CD4-positive, alpha-beta memory T cell (primary cell): ENCODE data around the gene KCNH1. TPM values are rescaled to one million over a fixed set of nuclear protein-coding genes. Genes with fewer than 3 reads are reported as not detected.

Experiments
- CTCF ChIA-PET: fragments of 350-600 bp; sonication (Branson Sonifier 250); formaldehyde crosslinking; loops from one replicate; lab custom pipeline; 2021; ENCODE audit warnings: inconsistent platforms; ENCODE audit not compliant: partially characterized antibody; lab: Charles Lee
- POLR2A ChIA-PET: fragments of 350-600 bp; sonication (Branson Sonifier 250); formaldehyde crosslinking; loops from one replicate; lab custom pipeline; 2021; ENCODE audit not compliant: partially characterized antibody; lab: Charles Lee
- DNase-seq, 5 donors: peaks; one replicate each; pipeline versions ENCODE4 v3.0.0 to v3.0.0-alpha.2; 2020 to 2022; ENCODE audit warnings: mixed read lengths in 1 of 5
- H3K27ac ChIP-seq: one replicate; pipeline ENCODE4 v1.7.0; 2013; ENCODE audit warnings: low read depth, low read length
- H3K27me3 ChIP-seq: 2 replicates; pipeline ENCODE4 v1.7.0; 2013; ENCODE audit warnings: mild to moderate bottlenecking, low read length, moderate library complexity; ENCODE audit not compliant: insufficient read depth
- H3K36me3 ChIP-seq: 2 replicates; pipeline ENCODE4 v1.7.0; 2013; ENCODE audit warnings: mild to moderate bottlenecking, low read length, moderate library complexity; ENCODE audit not compliant: insufficient read depth
- H3K4me1 ChIP-seq: 2 replicates; pipeline ENCODE4 v1.7.0; 2013; ENCODE audit warnings: mild to moderate bottlenecking, low read length, moderate library complexity; ENCODE audit not compliant: insufficient read depth
- H3K4me3 ChIP-seq, 2 donors: one replicate each; pipeline ENCODE4 v1.7.0; 2013; ENCODE audit warnings: low read length in 2 of 2, mild to moderate bottlenecking in 1 of 2
- H3K9me3 ChIP-seq, 2 donors: one replicate each; pipeline ENCODE4 v1.7.0; 2013; ENCODE audit warnings: low read length in 2 of 2, control low read depth in 1 of 2; ENCODE audit not compliant: control insufficient read depth in 1 of 2
- H3K27ac Mint-ChIP-seq, 7 donors: one replicate each; pipeline ENCODE4 v1.8.0; 2020 to 2021; ENCODE audit warnings: mixed read lengths in 7 of 7, mild to moderate bottlenecking in 6 of 7, inconsistent platforms in 3 of 7, moderate library complexity in 3 of 7
- H3K27me3 Mint-ChIP-seq, 2 donors: one replicate each; pipeline ENCODE4 v1.8.0; 2020 to 2021; ENCODE audit warnings: mixed read lengths in 2 of 2
- H3K36me3 Mint-ChIP-seq, 2 donors: one replicate each; pipeline ENCODE4 v1.8.0; 2020 to 2021; ENCODE audit warnings: mixed read lengths in 2 of 2, inconsistent platforms in 1 of 2, mild to moderate bottlenecking in 1 of 2
- H3K4me1 Mint-ChIP-seq, 4 donors: one replicate each; pipeline ENCODE4 v1.8.0; 2020 to 2021; ENCODE audit warnings: mixed read lengths in 4 of 4, mild to moderate bottlenecking in 1 of 4
- H3K4me3 Mint-ChIP-seq, 8 donors: one replicate each; pipeline ENCODE4 v1.8.0; 2020 to 2021; ENCODE audit warnings: mixed read lengths in 8 of 8, mild to moderate bottlenecking in 7 of 8, moderate library complexity in 6 of 8, inconsistent platforms in 3 of 8
- H3K9me3 Mint-ChIP-seq, 8 donors: one replicate each; pipeline ENCODE4 v1.8.0; 2020 to 2021; ENCODE audit warnings: mixed read lengths in 8 of 8, mild to moderate bottlenecking in 5 of 8, inconsistent platforms in 3 of 8, moderate library complexity in 1 of 8
- intact Hi-C: fragments of 100-400 bp; cut with micrococcal nuclease; formaldehyde crosslinking; loops from one replicate; pipeline ENCODE4 v1.15.1; 2023
- polyA plus RNA-seq, 2 donors: library from polyadenylated mRNA; unstranded; fragments of 300-500 nt; fragmentation: Illumina TruSeq; gene quantifications; one replicate each; pipeline ENCODE4 v1.2.3, GENCODE V29; 2021
- total RNA-seq, 2 experiments: library from RNA; stranded (reverse); gene quantifications; one replicate each; pipeline ENCODE4 v1.2.3, GENCODE V29; 2021

The KCNH1 gene
- total and polyA plus RNA-seq, 4 experiments from 2014 or later = not detected

DNA sequence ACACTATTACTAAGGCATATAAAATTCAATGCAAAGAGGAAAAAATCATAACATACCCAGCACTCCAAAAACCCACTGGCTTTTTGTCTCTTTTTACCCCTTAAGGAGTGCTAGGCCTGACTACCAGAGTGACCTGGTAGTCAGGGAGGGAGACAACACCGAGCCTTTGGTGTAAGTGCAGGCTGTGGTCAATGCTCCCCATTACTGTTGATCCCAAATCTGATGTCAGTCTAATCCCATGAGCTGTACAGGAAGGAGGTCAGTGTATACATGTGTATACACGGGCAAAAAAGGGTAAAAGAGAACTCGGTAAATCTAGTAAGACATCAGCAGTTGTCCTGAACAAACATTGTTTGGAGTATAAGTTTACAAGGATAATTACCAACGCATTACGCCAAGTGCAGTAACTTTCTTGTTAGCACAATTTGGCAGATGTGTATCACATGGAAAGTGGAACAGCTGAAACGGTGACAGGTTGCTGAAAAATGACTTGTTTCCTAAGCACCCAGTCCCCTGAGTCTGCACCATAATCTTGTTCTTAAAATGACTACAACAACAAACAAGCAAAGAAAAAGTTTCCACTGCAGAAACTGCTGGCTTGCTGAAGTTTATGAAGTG is 217.9 kb downstream of the KCNH1 start:
- H3K27me3 ChIP-seq = no peaks in the 10 kb centered on the region
- DNase-seq = no peak
- Mint-ChIP-seq H3K27me3 (peaks cover 6 to 11% of the 10 kb centered on the region in 2 donors), H3K36me3 (no peaks in the 10 kb centered on the region), H3K4me1 (no peaks in the 10 kb centered on the region), H3K9me3 (peaks cover 0 to 3% (median 0%) of the 10 kb centered on the region in 8 donors), H3K27ac (no peak overlapping the region), H3K4me3 (no peak overlapping the region)
- CTCF ChIA-PET = no interaction called here
- POLR2A ChIA-PET = no interaction called here
- intact Hi-C loops = no loop called here
- H3K4me1 ChIP-seq = no peaks in the 10 kb centered on the region
- no peaks in the 10 kb centered on the region for H3K36me3 ChIP-seq
- H3K4me3 ChIP-seq = no peak overlapping the region
- no peaks in the 10 kb centered on the region for H3K9me3 ChIP-seq
- H3K27ac ChIP-seq = no peak overlapping the region

DNA sequence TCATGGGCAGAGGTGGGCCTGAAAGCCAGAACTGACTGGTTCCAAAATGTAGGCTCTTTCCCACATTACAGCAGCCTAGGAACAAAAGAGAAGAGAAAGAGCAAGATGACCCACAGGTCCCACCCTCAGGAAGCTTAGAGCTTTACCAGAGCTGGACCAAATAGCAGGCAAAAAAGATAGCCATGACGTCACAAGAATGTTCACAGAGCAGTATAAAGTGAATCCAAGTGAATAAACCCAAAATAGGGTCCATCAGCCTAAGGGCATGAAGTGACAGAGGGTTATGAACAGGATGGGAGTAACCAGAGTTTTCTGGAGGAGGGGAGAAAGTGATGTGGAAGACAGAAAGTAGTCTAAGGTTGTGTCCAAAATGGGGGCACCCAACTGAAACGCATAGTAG is 221.2 kb downstream of the KCNH1 start:
- Histone ChIP-seq H3K27ac (no peak overlapping the region), H3K4me1 (no peaks in the 10 kb centered on the region), H3K9me3 (no peaks in the 10 kb centered on the region), H3K27me3 (no peaks in the 10 kb centered on the region), H3K4me3 (no peak overlapping the region), H3K36me3 (no peaks in the 10 kb centered on the region)
- Mint-ChIP-seq H3K4me3 (no peak overlapping the region), H3K27ac (no peak overlapping the region), H3K9me3 (peaks cover 0 to 3% (median 0%) of the 10 kb centered on the region in 8 donors), H3K36me3 (no peaks in the 10 kb centered on the region), H3K4me1 (no peaks in the 10 kb centered on the region), H3K27me3 (peaks cover 8 to 14% of the 10 kb centered on the region in 2 donors)
- ChIA-PET CTCF (no interaction called here), POLR2A (no interaction called here)
- DNase-seq = no peak
- intact Hi-C loops = no loop called here

DNA sequence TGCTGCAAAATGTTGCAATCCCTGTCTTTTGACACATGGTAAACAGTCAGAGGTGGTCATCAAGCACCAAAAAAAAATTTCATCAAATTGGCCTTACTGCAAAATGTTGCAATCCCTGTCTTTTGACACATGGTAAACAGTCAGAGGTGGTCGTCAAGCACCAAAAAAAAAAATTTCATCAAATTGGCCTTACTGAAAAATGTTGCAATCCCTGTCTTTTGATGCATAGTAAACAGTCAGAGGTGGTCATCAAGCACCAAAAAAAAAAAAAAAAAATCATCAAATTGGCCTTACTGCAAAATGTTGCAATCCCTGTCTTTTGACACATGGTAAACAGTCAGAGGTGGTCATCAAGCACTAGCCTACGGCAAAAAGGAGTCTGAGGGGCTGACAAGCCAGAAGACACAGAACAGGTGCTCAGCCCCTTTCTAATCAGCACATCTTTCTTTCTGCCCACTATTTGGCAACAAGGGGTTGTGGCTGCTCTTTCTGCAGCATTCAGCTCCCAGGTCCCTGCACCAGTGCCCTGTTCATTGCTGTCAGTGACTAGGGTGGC is 223.8 kb downstream of the KCNH1 start:
- Histone ChIP-seq H3K4me3 (no peak overlapping the region), H3K4me1 (no peaks in the 10 kb centered on the region), H3K27ac (no peak overlapping the region), H3K9me3 (no peaks in the 10 kb centered on the region), H3K27me3 (no peaks in the 10 kb centered on the region), H3K36me3 (no peaks in the 10 kb centered on the region)
- POLR2A ChIA-PET = no interaction called here
- Mint-ChIP-seq H3K36me3 (no peaks in the 10 kb centered on the region), H3K4me1 (no peaks in the 10 kb centered on the region), H3K27me3 (peaks cover 5 to 20% of the 10 kb centered on the region in 2 donors), H3K27ac (no peak overlapping the region), H3K9me3 (peaks cover 0 to 3% (median 0%) of the 10 kb centered on the region in 8 donors), H3K4me3 (no peak overlapping the region)
- CTCF ChIA-PET = no interaction called here
- intact Hi-C loops = no loop called here
- no peak for DNase-seq

DNA sequence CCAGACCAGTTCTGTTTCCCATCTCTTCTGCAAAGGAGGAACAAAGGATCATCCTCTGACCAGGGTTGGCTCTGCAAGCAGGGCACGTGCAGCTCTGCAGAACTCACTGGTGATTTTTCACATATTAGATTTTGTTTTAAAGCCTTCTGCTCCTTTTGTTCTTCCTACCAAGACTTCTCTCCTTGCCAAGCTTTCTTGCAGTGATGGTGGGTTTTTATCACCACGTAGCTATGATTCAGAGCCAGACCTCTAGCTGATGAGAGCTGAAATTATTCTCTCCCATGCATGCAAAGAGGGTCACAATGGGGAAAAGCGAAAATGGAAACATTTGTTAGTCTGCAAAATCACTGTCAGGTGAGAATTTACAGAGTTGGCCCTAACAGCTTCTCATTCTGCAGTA is 225.2 kb downstream of the KCNH1 start:
- Histone ChIP-seq H3K9me3 (no peaks in the 10 kb centered on the region), H3K4me1 (no peaks in the 10 kb centered on the region), H3K4me3 (no peak overlapping the region), H3K27ac (no peak overlapping the region), H3K27me3 (no peaks in the 10 kb centered on the region), H3K36me3 (no peaks in the 10 kb centered on the region)
- Mint-ChIP-seq H3K4me1 (no peaks in the 10 kb centered on the region), H3K4me3 (no peak overlapping the region), H3K36me3 (no peaks in the 10 kb centered on the region), H3K27ac (no peak overlapping the region), H3K27me3 (peaks cover 8 to 21% of the 10 kb centered on the region in 2 donors), H3K9me3 (peaks cover 0 to 3% (median 0%) of the 10 kb centered on the region in 8 donors)
- ChIA-PET CTCF (no interaction called here), POLR2A (no interaction called here)
- intact Hi-C loops = no loop called here
- DNase-seq = no peak

DNA sequence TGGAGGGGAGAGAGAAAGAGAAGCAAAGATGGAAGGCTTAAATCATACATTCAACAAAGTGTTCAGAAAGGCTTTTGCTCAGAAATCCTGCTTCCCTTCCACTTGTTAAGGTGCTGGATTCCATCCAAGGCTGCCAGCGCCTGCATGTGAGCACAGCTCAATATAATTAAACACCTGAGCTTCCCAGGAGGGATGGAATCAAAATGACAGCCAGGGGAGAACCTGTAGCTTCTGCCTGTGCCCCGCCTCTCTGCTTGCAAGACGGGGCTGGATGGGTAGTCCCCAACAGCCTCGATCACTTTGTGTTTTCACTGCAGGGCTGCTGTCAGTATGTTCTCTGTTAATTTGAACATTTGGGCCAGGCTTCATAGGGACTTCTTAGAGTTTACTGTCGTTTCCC is 225.7 kb downstream of the KCNH1 start:
- Mint-ChIP-seq H3K27me3 (peaks cover 8 to 21% of the 10 kb centered on the region in 2 donors), H3K4me1 (no peaks in the 10 kb centered on the region), H3K9me3 (peaks cover 0 to 3% (median 0%) of the 10 kb centered on the region in 8 donors), H3K36me3 (no peaks in the 10 kb centered on the region), H3K27ac (no peak overlapping the region), H3K4me3 (no peak overlapping the region)
- CTCF ChIA-PET = no interaction called here
- intact Hi-C loops = no loop called here
- no peak overlapping the region for H3K4me3 ChIP-seq
- no peaks in the 10 kb centered on the region for H3K36me3 ChIP-seq
- POLR2A ChIA-PET = no interaction called here
- DNase-seq = no peak
- no peaks in the 10 kb centered on the region for H3K9me3 ChIP-seq
- no peaks in the 10 kb centered on the region for H3K27me3 ChIP-seq
- no peak overlapping the region for H3K27ac ChIP-seq
- no peaks in the 10 kb centered on the region for H3K4me1 ChIP-seq

DNA sequence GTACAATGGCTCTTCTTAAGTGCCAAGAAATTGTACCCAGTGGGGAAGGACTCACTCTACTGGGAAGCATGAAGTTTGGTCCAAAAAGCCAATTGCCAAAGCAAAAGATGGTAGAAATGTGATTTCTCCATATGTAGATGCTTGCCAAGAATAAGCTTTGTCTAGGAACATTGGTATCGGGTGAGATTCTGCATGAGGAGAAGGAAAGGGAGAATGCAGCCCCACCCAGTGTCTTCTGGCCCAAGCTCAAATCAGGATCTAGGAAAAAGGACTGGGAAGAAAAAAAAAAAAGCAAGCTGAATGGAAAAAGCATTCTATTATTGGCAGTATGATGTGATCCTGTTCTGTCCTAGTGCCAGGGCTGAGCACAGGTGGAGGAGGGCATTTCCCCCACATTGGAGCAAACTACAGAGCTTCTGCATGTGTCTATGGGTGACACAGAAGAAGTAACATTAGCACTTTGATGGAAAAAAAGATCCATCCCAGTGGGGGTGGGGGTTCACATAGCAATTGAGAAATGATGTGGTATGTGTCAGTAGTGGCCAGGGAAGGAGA is 226.6 kb downstream of the KCNH1 start:
- POLR2A ChIA-PET = no interaction called here
- Mint-ChIP-seq H3K27me3 (peaks cover 15 to 22% of the 10 kb centered on the region in 2 donors), H3K27ac (no peak overlapping the region), H3K9me3 (no peaks in the 10 kb centered on the region), H3K36me3 (no peaks in the 10 kb centered on the region), H3K4me1 (no peaks in the 10 kb centered on the region), H3K4me3 (no peak overlapping the region)
- no peaks in the 10 kb centered on the region for H3K27me3 ChIP-seq
- no peak overlapping the region for H3K4me3 ChIP-seq
- intact Hi-C loops = no loop called here
- H3K36me3 ChIP-seq = no peaks in the 10 kb centered on the region
- H3K4me1 ChIP-seq = no peaks in the 10 kb centered on the region
- CTCF ChIA-PET = no interaction called here
- no peaks in the 10 kb centered on the region for H3K9me3 ChIP-seq
- DNase-seq = no peak
- no peak overlapping the region for H3K27ac ChIP-seq

DNA sequence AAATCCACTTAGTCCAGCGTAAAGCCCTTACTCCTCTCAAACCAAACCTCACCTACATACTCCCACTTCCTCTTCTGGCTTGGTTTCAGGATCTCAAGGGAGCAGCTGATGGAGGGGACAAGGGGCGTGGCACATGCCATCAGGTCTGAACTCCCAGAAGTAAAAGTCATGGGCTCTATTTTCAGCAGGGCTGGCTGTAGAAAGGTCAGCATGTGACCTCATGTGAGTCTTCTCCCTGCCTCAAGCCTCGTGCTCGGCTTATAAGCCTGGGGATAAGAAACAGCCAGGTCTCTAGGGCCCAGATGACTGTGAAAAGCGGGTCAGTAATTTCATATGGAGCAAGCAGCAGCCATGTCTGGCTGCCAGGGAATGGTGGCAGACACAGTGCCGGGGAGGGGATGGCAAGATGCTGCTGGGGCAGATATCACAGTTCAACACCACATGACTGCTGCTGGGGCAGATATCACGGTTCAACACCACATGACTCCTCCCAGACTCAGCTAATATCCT is 227.9 kb downstream of the KCNH1 start:
- Mint-ChIP-seq H3K4me3 (no peak overlapping the region), H3K9me3 (no peaks in the 10 kb centered on the region), H3K4me1 (no peaks in the 10 kb centered on the region), H3K27ac (peak overlapping the region in 1 of 7 donors; percentile 19), H3K27me3 (peaks cover 15 to 18% of the 10 kb centered on the region in 2 donors), H3K36me3 (no peaks in the 10 kb centered on the region)
- no peak overlapping the region for H3K27ac ChIP-seq
- H3K36me3 ChIP-seq = no peaks in the 10 kb centered on the region
- intact Hi-C loops = no loop called here
- H3K27me3 ChIP-seq = no peaks in the 10 kb centered on the region
- ChIA-PET CTCF (no interaction called here), POLR2A (no interaction called here)
- H3K9me3 ChIP-seq = no peaks in the 10 kb centered on the region
- H3K4me1 ChIP-seq = no peaks in the 10 kb centered on the region
- no peak for DNase-seq
- H3K4me3 ChIP-seq = no peak overlapping the region
